PFSK-1 (cell line): ENCODE data around the gene PCA3.

Experiments used
- POLR2AphosphoS5 ChIP-seq: IDR thresholded peaks from 2 replicates; pipeline ENCODE4 v1.6.1; 2012; ENCODE audit warnings: low read depth, mild to moderate bottlenecking, control low read depth, low read length, moderate library complexity
- SIN3A ChIP-seq: IDR thresholded peaks from 2 replicates; pipeline ENCODE4 v1.6.1; 2012; ENCODE audit warnings: mild to moderate bottlenecking, low read length, moderate library complexity, borderline replicate concordance; ENCODE audit not compliant: insufficient read depth
- TAF1 ChIP-seq: IDR thresholded peaks from 2 replicates; pipeline ENCODE4 v1.6.1; 2012; ENCODE audit warnings: low read length, control low read depth, borderline replicate concordance; ENCODE audit not compliant: insufficient read depth
- TF ChIP-seq, protein P1 (sequence below), 2 experiments: IDR thresholded peaks; 2 replicates each; pipeline versions ENCODE4 v1.6.1 to v1.8.0; 2011 to 2012; ENCODE audit warnings: low read depth in 2 of 2, low read length in 2 of 2, control low read depth in 1 of 2, inconsistent platforms in 1 of 2, mild to moderate bottlenecking in 1 of 2, moderate library complexity in 1 of 2; ENCODE audit not compliant: insufficient read depth in 1 of 2

DNA sequence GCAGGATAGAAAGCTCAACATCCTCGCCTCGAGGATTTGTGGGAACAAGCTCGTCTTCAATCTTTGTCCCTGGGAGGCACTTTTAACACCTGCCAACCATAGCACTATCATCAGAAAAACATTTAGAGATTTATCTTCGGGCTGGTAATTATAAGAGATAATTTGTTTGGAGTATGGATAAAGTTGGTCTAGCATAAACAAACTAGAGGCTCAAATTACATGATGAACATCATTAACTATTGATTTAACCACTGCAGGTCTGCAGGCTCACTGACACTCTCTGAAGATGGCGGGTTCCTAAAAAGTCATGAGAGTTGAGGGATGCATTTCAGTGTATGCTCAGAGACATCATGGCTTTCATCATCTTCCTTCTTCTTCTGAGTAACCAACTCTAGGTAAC, 25.8 kb upstream of the PCA3 start:
- TF ChIP-seq SIN3A (no peak), POLR2AphosphoS5 (no peak), TAF1 (no peak)
- TF ChIP-seq, protein P1, sequence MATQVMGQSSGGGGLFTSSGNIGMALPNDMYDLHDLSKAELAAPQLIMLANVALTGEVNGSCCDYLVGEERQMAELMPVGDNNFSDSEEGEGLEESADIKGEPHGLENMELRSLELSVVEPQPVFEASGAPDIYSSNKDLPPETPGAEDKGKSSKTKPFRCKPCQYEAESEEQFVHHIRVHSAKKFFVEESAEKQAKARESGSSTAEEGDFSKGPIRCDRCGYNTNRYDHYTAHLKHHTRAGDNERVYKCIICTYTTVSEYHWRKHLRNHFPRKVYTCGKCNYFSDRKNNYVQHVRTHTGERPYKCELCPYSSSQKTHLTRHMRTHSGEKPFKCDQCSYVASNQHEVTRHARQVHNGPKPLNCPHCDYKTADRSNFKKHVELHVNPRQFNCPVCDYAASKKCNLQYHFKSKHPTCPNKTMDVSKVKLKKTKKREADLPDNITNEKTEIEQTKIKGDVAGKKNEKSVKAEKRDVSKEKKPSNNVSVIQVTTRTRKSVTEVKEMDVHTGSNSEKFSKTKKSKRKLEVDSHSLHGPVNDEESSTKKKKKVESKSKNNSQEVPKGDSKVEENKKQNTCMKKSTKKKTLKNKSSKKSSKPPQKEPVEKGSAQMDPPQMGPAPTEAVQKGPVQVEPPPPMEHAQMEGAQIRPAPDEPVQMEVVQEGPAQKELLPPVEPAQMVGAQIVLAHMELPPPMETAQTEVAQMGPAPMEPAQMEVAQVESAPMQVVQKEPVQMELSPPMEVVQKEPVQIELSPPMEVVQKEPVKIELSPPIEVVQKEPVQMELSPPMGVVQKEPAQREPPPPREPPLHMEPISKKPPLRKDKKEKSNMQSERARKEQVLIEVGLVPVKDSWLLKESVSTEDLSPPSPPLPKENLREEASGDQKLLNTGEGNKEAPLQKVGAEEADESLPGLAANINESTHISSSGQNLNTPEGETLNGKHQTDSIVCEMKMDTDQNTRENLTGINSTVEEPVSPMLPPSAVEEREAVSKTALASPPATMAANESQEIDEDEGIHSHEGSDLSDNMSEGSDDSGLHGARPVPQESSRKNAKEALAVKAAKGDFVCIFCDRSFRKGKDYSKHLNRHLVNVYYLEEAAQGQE (IDR thresholded peaks at IDR 0.05; ENCODE audit: insufficient read depth in 1 of 2, low read depth in 2 of 2, low read length in 2 of 2) = no peak
